Neural crest cell (in vitro differentiated cells): ENCODE data around the gene PDGFA. TPM values are rescaled to one million over a fixed set of nuclear protein-coding genes. Genes with fewer than 3 reads are reported as not detected.

Source experiments
- DNase-seq: peaks from one replicate; pipeline ENCODE4 v3.0.0; 2021; ENCODE audit warnings: low read depth, mixed read lengths, low spot score
- H3K27ac Mint-ChIP-seq: one replicate; pipeline ENCODE4 v1.8.0; 2021; ENCODE audit warnings: mild to moderate bottlenecking, mixed read lengths; ENCODE audit not compliant: unreplicated experiment
- H3K27me3 Mint-ChIP-seq: 2 replicates; pipeline ENCODE4 v1.8.0; 2021; ENCODE audit warnings: low read depth, mild to moderate bottlenecking, mixed read lengths
- H3K36me3 Mint-ChIP-seq: 2 replicates; pipeline ENCODE4 v1.8.0; 2021; ENCODE audit warnings: low read depth, mild to moderate bottlenecking, mixed read lengths
- H3K4me1 Mint-ChIP-seq: 2 replicates; pipeline ENCODE4 v1.8.0; 2021; ENCODE audit warnings: mixed read lengths
- H3K4me3 Mint-ChIP-seq: one replicate; pipeline ENCODE4 v1.8.0; 2021; ENCODE audit warnings: mild to moderate bottlenecking, mixed read lengths
- H3K9me3 Mint-ChIP-seq: 2 replicates; pipeline ENCODE4 v1.8.0; 2021; ENCODE audit warnings: mixed read lengths
- CTCF ChIP-seq: fragments of 200-600 bp; sonication (generic); conservative IDR thresholded peaks from 2 replicates; pipeline ENCODE4 v1.5.0; 2021; ENCODE audit warnings: antibody characterized with exemption, mild to moderate bottlenecking
- total RNA-seq: library from RNA; stranded (reverse); gene quantifications from 2 replicates; pipeline ENCODE4 v1.2.1, GENCODE V29; 2021

The PDGFA gene
- total RNA-seq, 1 donor from 2014 or later: 0.82 TPM

- no peaks in the 10 kb centered on the region for H3K27me3 Mint-ChIP-seq
- DNase-seq: no peak
These were observed 25.9 kb downstream of the PDGFA start for GRCh38 chr7:493661-494251.

DNA sequence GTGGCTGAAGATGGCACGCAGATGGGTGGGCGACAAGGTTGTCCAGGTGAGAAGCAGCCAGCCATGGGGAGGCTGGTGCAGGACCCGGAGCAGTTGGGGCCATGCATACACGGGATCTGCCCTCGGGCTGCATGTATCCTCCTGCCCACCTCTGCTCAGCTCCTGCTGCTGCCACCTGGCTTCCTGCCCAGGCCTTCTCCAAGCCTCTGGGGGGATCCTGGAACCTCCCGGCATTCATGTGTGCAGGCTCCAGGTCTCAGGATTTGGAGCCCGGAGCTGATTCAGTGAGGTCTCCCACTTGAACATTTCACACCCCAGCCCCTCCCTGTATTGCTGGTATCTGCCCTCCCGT, 27.0 kb downstream of the PDGFA start:
- Mint-ChIP-seq H3K9me3 (peaks cover 4% of the 10 kb centered on the region), H3K27me3 (no peaks in the 10 kb centered on the region), H3K36me3 (no peaks in the 10 kb centered on the region), H3K4me3 (no peak overlapping the region), H3K4me1 (peaks cover 17% of the 10 kb centered on the region), H3K27ac (no peak overlapping the region)
- TF ChIP-seq CTCF: no peak
- DNase-seq: no peak

More at GRCh38 chr7:493661-494251, 25.9 kb downstream of the PDGFA start:
- Mint-ChIP-seq H3K27ac (no peak overlapping the region), H3K4me3 (no peak overlapping the region), H3K9me3 (peaks cover 4% of the 10 kb centered on the region), H3K36me3 (no peaks in the 10 kb centered on the region), H3K4me1 (peaks cover 23% of the 10 kb centered on the region)
- TF ChIP-seq CTCF: no peak

GRCh38 chr7:491958-492713, 27.5 kb downstream of the PDGFA start:
- Mint-ChIP-seq H3K9me3 (peaks cover 4% of the 10 kb centered on the region), H3K36me3 (no peaks in the 10 kb centered on the region), H3K4me1 (peaks cover 14% of the 10 kb centered on the region), H3K4me3 (no peak overlapping the region), H3K27me3 (no peaks in the 10 kb centered on the region), H3K27ac (peak overlapping the region; percentile 50)
- no peak for TF ChIP-seq CTCF
- DNase-seq: no peak

DNA sequence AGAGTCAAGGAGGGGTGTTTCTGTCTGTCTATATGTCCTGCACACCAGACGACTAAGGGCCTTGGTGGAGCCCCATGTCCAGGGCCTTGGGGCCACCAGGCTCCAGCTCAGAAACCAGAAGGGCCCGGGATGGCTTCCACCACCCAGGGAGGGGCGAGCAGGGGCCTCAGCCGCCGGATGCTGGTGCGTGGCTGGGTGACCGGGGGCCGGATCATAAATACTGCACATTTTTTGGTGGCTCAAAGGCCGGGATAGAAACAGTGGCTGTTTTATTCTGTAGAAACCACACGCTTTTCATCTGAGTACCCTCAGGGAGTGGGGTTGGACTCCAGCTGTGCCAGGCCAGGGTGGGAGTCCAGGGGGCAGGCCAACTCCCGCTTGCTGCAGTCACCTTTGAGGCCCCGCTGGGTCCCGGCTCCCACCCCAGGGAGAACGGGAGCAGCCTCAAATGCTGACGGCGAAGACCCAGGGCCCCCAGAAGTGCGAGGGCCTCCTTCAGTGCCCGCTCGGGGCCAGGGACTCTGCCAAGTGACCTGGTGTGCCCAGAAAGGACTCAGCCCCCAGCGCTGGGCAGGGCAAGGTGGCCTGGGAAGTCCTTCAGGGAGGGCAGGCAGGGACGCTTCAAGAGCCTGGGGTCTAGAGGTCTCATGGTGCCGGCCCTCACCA, 28.2 kb downstream of the PDGFA start:
- H3K27ac Mint-ChIP-seq: peak overlapping the region; percentile 50

More for the DNA sequence above, 28.2 kb downstream of the PDGFA start:
- no peak for TF ChIP-seq CTCF
- no peaks in the 10 kb centered on the region for H3K36me3 Mint-ChIP-seq
- no peak overlapping the region for H3K4me3 Mint-ChIP-seq
- peaks cover 14% of the 10 kb centered on the region for H3K4me1 Mint-ChIP-seq
- DNase-seq: no peak
- H3K9me3 Mint-ChIP-seq: peaks cover 4% of the 10 kb centered on the region
- peaks cover 2% of the 10 kb centered on the region for H3K27me3 Mint-ChIP-seq
